WERI-Rb-1 (cell line): ENCODE measurements around the gene TMPRSS13.

ENCODE experiments used
- DNase-seq: peaks from one replicate; pipeline ENCODE4 v3.0.0-alpha.2; 2020
- H3K27ac ChIP-seq: fragments of 250-450 bp; sonication (Bioruptor Pico); 2 replicates; pipeline ENCODE4 v1.5.1; 2020; ENCODE audit warnings: mild to moderate bottlenecking, moderate library complexity
- H3K27me3 ChIP-seq: fragments of 250-450 bp; sonication (Bioruptor Pico); 2 replicates; pipeline ENCODE4 v1.5.1; 2021; ENCODE audit warnings: mild to moderate bottlenecking, low read depth, moderate library complexity; ENCODE audit not compliant: insufficient read depth, severe bottlenecking
- H3K36me3 ChIP-seq: fragments of 250-450 bp; sonication (Bioruptor Pico); 2 replicates; pipeline ENCODE4 v1.5.1; 2020; ENCODE audit warnings: mild to moderate bottlenecking, moderate library complexity
- H3K4me3 ChIP-seq: 2 replicates; pipeline ENCODE4 v1.5.1; 2011; ENCODE audit warnings: low read depth, mild to moderate bottlenecking, control low read depth, low read length
- H3K9me3 ChIP-seq: fragments of 250-450 bp; sonication (Bioruptor Pico); 2 replicates; pipeline ENCODE4 v1.5.1; 2021; ENCODE audit warnings: mild to moderate bottlenecking, moderate library complexity; ENCODE audit not compliant: severe bottlenecking
- CTCF ChIP-seq: IDR thresholded peaks from 2 replicates; pipeline ENCODE4 v1.5.1; 2011; ENCODE audit warnings: low read depth, mild to moderate bottlenecking, control low read depth, inconsistent platforms, low read length

The TMPRSS13 gene

GRCh38 chr11:117902001-117902845 is 27.0 kb downstream of the TMPRSS13 start:
- no peaks in the 10 kb centered on the region for H3K27me3 ChIP-seq

GRCh38 chr11:117901601-117902000 is 27.6 kb downstream of the TMPRSS13 start:
- no peaks in the 10 kb centered on the region for H3K9me3 ChIP-seq
- TF ChIP-seq CTCF = no peak
- H3K36me3 ChIP-seq = no peaks in the 10 kb centered on the region
- H3K27me3 ChIP-seq = no peaks in the 10 kb centered on the region
- H3K4me3 ChIP-seq = no peak overlapping the region
- DNase-seq = no peak
- H3K27ac ChIP-seq = no peak overlapping the region

More at GRCh38 chr11:117902001-117902845, 27.0 kb downstream of the TMPRSS13 start:
- Histone ChIP-seq H3K36me3 (no peaks in the 10 kb centered on the region), H3K27ac (no peak overlapping the region), H3K4me3 (no peak overlapping the region), H3K9me3 (no peaks in the 10 kb centered on the region)
- no peak for TF ChIP-seq CTCF
- DNase-seq = no peak

GRCh38 chr11:117900720-117901440 is 28.3 kb downstream of the TMPRSS13 start:
- Histone ChIP-seq H3K27me3 (no peaks in the 10 kb centered on the region), H3K9me3 (no peaks in the 10 kb centered on the region), H3K27ac (no peak overlapping the region), H3K36me3 (no peaks in the 10 kb centered on the region), H3K4me3 (no peak overlapping the region)
- TF ChIP-seq CTCF = no peak
- DNase-seq = no peak

- Histone ChIP-seq H3K27me3 (no peaks in the 10 kb centered on the region), H3K4me3 (no peak overlapping the region), H3K27ac (no peak overlapping the region), H3K36me3 (no peaks in the 10 kb centered on the region), H3K9me3 (no peaks in the 10 kb centered on the region)
- no peak for TF ChIP-seq CTCF
- DNase-seq = no peak
Observed at GRCh38 chr11:117900121-117900648, 29.0 kb downstream of the TMPRSS13 start.

- no peak for TF ChIP-seq CTCF
Observed at GRCh38 chr11:117898059-117898458, 31.1 kb downstream of the TMPRSS13 start.

More at GRCh38 chr11:117898059-117898458, 31.1 kb downstream of the TMPRSS13 start:
- Histone ChIP-seq H3K9me3 (no peaks in the 10 kb centered on the region), H3K27me3 (no peaks in the 10 kb centered on the region), H3K27ac (no peak overlapping the region), H3K36me3 (no peaks in the 10 kb centered on the region), H3K4me3 (no peak overlapping the region)
- no peak for DNase-seq
